ENCODE results near the gene CRY1.

- no peak for TF ChIP-seq CTCF (IDR thresholded peaks at IDR 0.05; ENCODE audit: poor library complexity, severe bottlenecking)
- TF ChIP-seq RAD21 (conservative IDR thresholded peaks at IDR 0.05), result no peak
- TF ChIP-seq EZH2 (IDR thresholded peaks at IDR 0.05; ENCODE audit: borderline replicate concordance, insufficient read depth, low read length, poor library complexity, severe bottlenecking), result no peak
- no peak for TF ChIP-seq POLR2AphosphoS5 (IDR thresholded peaks at IDR 0.05)
- no peak for TF ChIP-seq REST (IDR thresholded peaks at IDR 0.05; ENCODE audit: borderline replicate concordance)
- no peak for TF ChIP-seq EP300 (conservative IDR thresholded peaks at IDR 0.05; ENCODE audit: poor library complexity, severe bottlenecking)
- no peak for TF ChIP-seq SMC3 (conservative IDR thresholded peaks at IDR 0.05; ENCODE audit: poor library complexity)
- TF ChIP-seq TAF1 (IDR thresholded peaks at IDR 0.05; ENCODE audit: low read depth), result no peak
- TF ChIP-seq MXI1 (conservative IDR thresholded peaks at IDR 0.05; ENCODE audit: poor library complexity, severe bottlenecking), result no peak
Observed at GRCh38 chr12:107053709-107054108, 39.6 kb downstream of the CRY1 start.

Measured in neural cell (in vitro differentiated cells).